K562 (cell line): ENCODE measurements around the gene CABLES1. TPM values are rescaled to one million over a fixed set of nuclear protein-coding genes. Genes with fewer than 3 reads are reported as not detected.

Experiments
- ATAC-seq: fragments of 200-7000 bp; cut with Tn5 transposase; 3 replicates; pipeline ENCODE4 v1.9.1; 2020; ENCODE audit warnings: moderate library complexity
- BruUV-seq: library from RNA; stranded (reverse); fragments of 400-500 nt; replicated peaks from 2 replicates; lab custom pipeline; 2021; lab: Mats Ljungman, UMichigan
- CTCF ChIA-PET: fragments of 300-600 bp; formaldehyde crosslinking; extraction: SDS; loops from one replicate; lab custom pipeline; 2021; ENCODE audit warnings: low intra/inter-chr PET ratio; lab: Yijun Ruan, JAX
- POLR2A ChIA-PET: fragments of 300-600, 350-650 bp; sonication (Branson Sonifier 250); formaldehyde crosslinking; extraction: SDS; loops from one replicate; lab custom pipeline; 2021; ENCODE audit warnings: antibody characterized with exemption, inconsistent platforms; lab: Yijun Ruan, JAX
- DNase-seq, 4 experiments: peaks; one replicate each; pipeline versions ENCODE4 v3.0.0 to v3.0.0-alpha.2; 2011 to 2018; ENCODE audit warnings: low spot score in 3 of 4, mixed read lengths in 3 of 4; ENCODE audit errors: extremely low read depth in 1 of 4
- FAIRE-seq: peaks from 2 replicates; lab custom pipeline; 2011; peaks lifted over from hg19 to GRCh38; lab: Jason Lieb, UNC
- H2AFZ ChIP-seq: 2 replicates; pipeline ENCODE4 v1.6.0; 2011; ENCODE audit warnings: low read depth, low read length, control low read depth, inconsistent platforms
- H3K27ac ChIP-seq: fragments of 200-600 bp; 3 replicates; pipeline ENCODE4 v1.8.0; 2011; ENCODE audit warnings: low read depth, mild to moderate bottlenecking, control low read depth, inconsistent platforms, low read length, moderate library complexity, mixed read lengths; ENCODE audit errors: extremely low read depth
- H3K27me3 ChIP-seq, 2 experiments: fragments of 300-600 bp in 1 of 2; 2 replicates in 1 of 2; 3 replicates in 1 of 2; pipeline versions ENCODE4 v1.6.0 to v1.8.0; 2011; ENCODE audit warnings: inconsistent platforms in 2 of 2, low read length in 2 of 2, mild to moderate bottlenecking in 1 of 2, mixed read lengths in 1 of 2, moderate library complexity in 1 of 2; ENCODE audit not compliant: control insufficient read depth in 2 of 2, insufficient read depth in 2 of 2
- H3K36me3 ChIP-seq: fragments of 300-600 bp; 3 replicates; pipeline ENCODE4 v1.8.0; 2011; ENCODE audit warnings: mild to moderate bottlenecking, low read length, inconsistent platforms; ENCODE audit not compliant: control insufficient read depth, insufficient read depth
- H3K4me1 ChIP-seq, 2 experiments: fragments of 200-600 bp in 1 of 2; replicated peaks in 1 of 2; 2 replicates in 1 of 2; 3 replicates in 1 of 2; pipeline versions ENCODE4 v1.5.1 to v1.8.0; 2011; ENCODE audit warnings: inconsistent platforms in 2 of 2, low read length in 2 of 2, mild to moderate bottlenecking in 1 of 2, mixed read lengths in 1 of 2, moderate library complexity in 1 of 2; ENCODE audit not compliant: control insufficient read depth in 2 of 2, insufficient read depth in 2 of 2
- H3K4me2 ChIP-seq: 2 replicates; pipeline ENCODE4 v1.6.1; 2011; ENCODE audit warnings: low read length, control low read depth, inconsistent platforms, mixed read lengths; ENCODE audit not compliant: insufficient read depth
- H3K4me3 ChIP-seq: fragments of 200-600 bp; sonication (generic), shearing (Covaris generic); 2 replicates; pipeline ENCODE4 v1.5.1; 2016; ENCODE audit warnings: control low read depth, inconsistent platforms
- H3K79me2 ChIP-seq: fragments of 200-600 bp; 3 replicates; pipeline ENCODE4 v1.8.0; 2011; ENCODE audit warnings: low read length, inconsistent platforms; ENCODE audit not compliant: control insufficient read depth, insufficient read depth
- H3K9ac ChIP-seq, 2 experiments: 2 replicates each; pipeline versions ENCODE4 v1.6.0 to v1.6.1; 2011; ENCODE audit warnings: low read depth in 2 of 2, low read length in 2 of 2, control low read depth in 1 of 2, inconsistent platforms in 1 of 2, mild to moderate bottlenecking in 1 of 2, mixed read lengths in 1 of 2; ENCODE audit not compliant: insufficient read depth in 1 of 2
- H3K9me1 ChIP-seq: one replicate; pipeline ENCODE4 v1.6.0; 2011; ENCODE audit warnings: inconsistent platforms, mild to moderate bottlenecking, low read length, moderate library complexity; ENCODE audit not compliant: control insufficient read depth, insufficient read depth
- H3K9me3 ChIP-seq: replicated peaks from 2 replicates; pipeline ENCODE4 v1.5.1; 2011; ENCODE audit warnings: low read depth, low read length, inconsistent platforms; ENCODE audit not compliant: control insufficient read depth, insufficient read depth
- H4K20me1 ChIP-seq: replicated peaks from 2 replicates; pipeline ENCODE4 v1.6.1; 2011; ENCODE audit warnings: low read length, inconsistent platforms, mixed read lengths; ENCODE audit not compliant: control insufficient read depth, insufficient read depth
- CXXC5 ChIP-seq: fragments of 250-450 bp; sonication (Bioruptor Pico); IDR thresholded peaks from 2 replicates; pipeline ENCODE4 v1.8.0; 2022; ENCODE audit warnings: inconsistent platforms, mild to moderate bottlenecking, moderate library complexity
- FOS ChIP-seq: IDR thresholded peaks from 3 replicates; pipeline ENCODE4 v1.6.1; 2011; ENCODE audit not compliant: insufficient read length; ENCODE audit errors: extremely low read depth
- KAT7 ChIP-seq: sonication (generic); formaldehyde crosslinking; IDR thresholded peaks from 2 replicates; pipeline ENCODE4 v1.8.0; 2022; ENCODE audit warnings: missing genetic modification reagents, mild to moderate bottlenecking, borderline replicate concordance
- SREBF1 ChIP-seq: fragments of 150-350 bp; IDR thresholded peaks from 2 replicates; pipeline ENCODE4 v1.6.1; 2014; ENCODE audit warnings: antibody characterized with exemption, low read depth, low read length, borderline replicate concordance
- ZKSCAN8 ChIP-seq: fragments of 200-800 bp; sonication (Bioruptor generic); IDR thresholded peaks from 2 replicates; pipeline ENCODE4 v1.6.1; 2016; ENCODE audit warnings: missing genetic modification characterization, missing compliant biosample characterization
- ZNF561 ChIP-seq: fragments of 450-650 bp; formaldehyde crosslinking; conservative IDR thresholded peaks from 2 replicates; pipeline ENCODE4 v1.4.0; 2020; ENCODE audit warnings: mild to moderate bottlenecking, moderate library complexity
- ZNF717 ChIP-seq: fragments of 250-450 bp; sonication (Bioruptor Pico); IDR thresholded peaks from 2 replicates; pipeline ENCODE4 v1.5.0; 2021
- WGBS: fragments of 100-300 bp; shearing (Covaris generic); methylation state at CpG from one replicate; pipeline ENCODE4 v1.1.6; 2016; ENCODE audit warnings: low coverage, mixed read lengths; ENCODE audit not compliant: insufficient coverage; ENCODE audit errors: missing lambda C conversion rate; 5-methylcytosine and 5-hydroxymethylcytosine counted together
- in situ Hi-C: fragments of 300-500 bp; cut with MboI; formaldehyde crosslinking; loops from 4 replicates; pipeline ENCODE4 v1.15.0; 2018; ENCODE audit warnings: inconsistent platforms, mixed read lengths
- intact Hi-C: fragments of 100-400 bp; cut with micrococcal nuclease; formaldehyde crosslinking; loops from 2 replicates; pipeline ENCODE4 v1.14.2; 2022
- polyA plus RNA-seq, 8 experiments: library from polyadenylated mRNA; depleted of rRNA in 4 of 8; stranded (reverse) in 5 of 8; unstranded in 3 of 8; fragments of >200 nt; fragmentation: Nextera tagmentation in 2 of 8; fragmentation: Illumina TruSeq in 1 of 8; extraction: Ambion mirVana in 2 of 8; extraction: Trizol in 1 of 8; gene quantifications; 2 replicates each; pipeline versions ENCODE4 v1.2.1 to v1.2.3, GENCODE V29; 2011 to 2014; ENCODE audit warnings: inconsistent platforms in 1 of 8, missing spikeins in 1 of 8
- total RNA-seq, 7 experiments: library from RNA; depleted of rRNA in 6 of 7; stranded (reverse); fragments of >200 nt in 6 of 7; fragmentation: Illumina TruSeq in 2 of 7; extraction: Trizol in 2 of 7; gene quantifications; 2 replicates each; pipeline versions ENCODE4 v1.2.1 to v1.2.3, GENCODE V29; 2011 to 2021; ENCODE audit warnings: low replicate concordance in 1 of 7
- TF ChIP-seq, protein P1 (sequence below): fragments of 450-650 bp; formaldehyde crosslinking; IDR thresholded peaks from 2 replicates; pipeline ENCODE4 v1.4.0; 2020; ENCODE audit warnings: mild to moderate bottlenecking, moderate library complexity
- TF ChIP-seq, protein P2 (sequence below): fragments of 200-800 bp; sonication (Bioruptor generic); IDR thresholded peaks from 2 replicates; pipeline ENCODE4 v1.6.1; 2017; ENCODE audit warnings: missing genetic modification characterization, missing compliant biosample characterization
- TF ChIP-seq, protein P3 (sequence below): fragments of 450-650 bp; conservative IDR thresholded peaks from 2 replicates; pipeline ENCODE4 v1.6.1; 2016; ENCODE audit warnings: missing genetic modification characterization, low read depth, mild to moderate bottlenecking, control low read depth, missing compliant biosample characterization

Gene CABLES1
- total and polyA plus RNA-seq, 9 of the 15 experiments (the other 6 are each of a cell fraction or from before 2014, with no cell fraction given) = 0.04 to 0.10 (median 0.06) TPM; not detected in 3

DNA sequence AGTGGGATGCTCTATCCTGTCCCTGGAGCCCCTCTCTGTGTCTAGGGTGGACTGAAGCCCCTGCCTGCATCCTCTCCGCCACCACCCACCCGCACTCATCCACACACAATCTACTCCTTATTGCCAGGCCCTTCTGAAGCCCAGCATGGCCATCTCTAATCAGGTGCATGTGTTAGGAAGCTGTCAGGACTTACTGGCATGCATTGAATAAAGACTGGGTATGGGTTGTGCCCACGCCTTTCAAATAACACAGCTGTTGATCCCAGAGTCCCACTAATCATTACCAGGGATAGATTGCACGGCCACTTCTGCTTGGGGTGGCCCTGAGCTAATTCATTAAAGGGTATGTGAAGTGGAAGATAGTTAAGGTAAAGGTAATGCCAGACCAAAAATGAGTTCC is 88.4 kb downstream of the CABLES1 start:
- intact Hi-C loops = no loop called here
- H3K79me2 ChIP-seq = no peaks in the 10 kb centered on the region
- H3K4me2 ChIP-seq = no peak overlapping the region
- H3K4me3 ChIP-seq = no peak overlapping the region
- ATAC-seq = no peak
- TF ChIP-seq, protein P1, sequence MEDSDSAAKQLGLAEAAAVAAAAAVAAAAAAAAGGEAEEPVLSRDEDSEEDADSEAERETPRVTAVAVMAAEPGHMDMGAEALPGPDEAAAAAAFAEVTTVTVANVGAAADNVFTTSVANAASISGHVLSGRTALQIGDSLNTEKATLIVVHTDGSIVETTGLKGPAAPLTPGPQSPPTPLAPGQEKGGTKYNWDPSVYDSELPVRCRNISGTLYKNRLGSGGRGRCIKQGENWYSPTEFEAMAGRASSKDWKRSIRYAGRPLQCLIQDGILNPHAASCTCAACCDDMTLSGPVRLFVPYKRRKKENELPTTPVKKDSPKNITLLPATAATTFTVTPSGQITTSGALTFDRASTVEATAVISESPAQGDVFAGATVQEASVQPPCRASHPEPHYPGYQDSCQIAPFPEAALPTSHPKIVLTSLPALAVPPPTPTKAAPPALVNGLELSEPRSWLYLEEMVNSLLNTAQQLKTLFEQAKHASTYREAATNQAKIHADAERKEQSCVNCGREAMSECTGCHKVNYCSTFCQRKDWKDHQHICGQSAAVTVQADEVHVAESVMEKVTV (CRISPR knock-in tag) = no peak
- no peak for TF ChIP-seq ZNF717
- no peak for TF ChIP-seq FOS
- TF ChIP-seq, all 486 proteins: peak for 0
- in situ Hi-C loops = no loop called here
- Histone ChIP-seq H3K9me1 (no peaks in the 10 kb centered on the region), H3K36me3 (no peaks in the 10 kb centered on the region), H4K20me1 (no peaks in the 10 kb centered on the region), H2AFZ (no peak overlapping the region), H3K27me3 (peaks cover 40 to 65% of the 10 kb centered on the region in 2 experiments), H3K4me1 (peaks cover 0 to 6% of the 10 kb centered on the region in 2 experiments; a peak in 1 of 5 replicates), H3K9ac (no peak overlapping the region), H3K27ac (no peak overlapping the region), H3K9me3 (no peaks in the 10 kb centered on the region)
- BruUV-seq = no TSS peak
- ChIA-PET POLR2A (interaction anchor here (0.6 to 1.6 kb wide), 2 partner anchors 11 to 74 kb away, joined by 3 to 5 read pairs; no protein-coding TSS in a partner anchor), CTCF (no interaction called here)
- no peak for FAIRE-seq
- WGBS = 1% methylated on average over 4 of the region's 4 CpGs
- DNase-seq = no peak

DNA sequence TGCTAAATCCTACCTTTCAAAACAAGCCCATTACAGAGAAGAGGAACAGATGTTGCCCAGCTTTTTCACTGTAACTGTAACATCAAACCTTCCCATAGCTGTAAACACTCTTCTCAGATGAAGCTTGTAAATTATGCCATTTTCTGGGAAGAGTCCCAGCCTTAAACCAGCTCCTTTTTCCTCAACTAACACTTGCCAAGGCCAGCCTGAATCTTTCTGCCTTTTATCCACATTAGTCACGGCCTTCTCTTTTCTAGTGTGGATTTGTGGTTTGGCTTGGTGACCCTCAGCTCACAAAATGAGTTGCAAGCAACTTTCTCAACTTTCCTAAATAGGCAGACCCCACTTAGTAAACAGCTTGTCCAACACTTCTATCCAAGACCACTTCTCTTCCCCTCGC is 90.2 kb downstream of the CABLES1 start:
- Histone ChIP-seq H3K4me1 (peaks cover 0 to 6% of the 10 kb centered on the region in 2 experiments; a peak in 1 of 5 replicates), H3K4me2 (no peak overlapping the region), H3K27me3 (peaks cover 43 to 54% of the 10 kb centered on the region in 2 experiments), H3K27ac (no peak overlapping the region), H3K9me1 (no peaks in the 10 kb centered on the region), H2AFZ (no peak overlapping the region), H4K20me1 (no peaks in the 10 kb centered on the region), H3K4me3 (no peak overlapping the region), H3K9me3 (no peaks in the 10 kb centered on the region), H3K9ac (no peak overlapping the region), H3K36me3 (no peaks in the 10 kb centered on the region), H3K79me2 (no peaks in the 10 kb centered on the region)
- ChIA-PET CTCF (no interaction called here), POLR2A (interaction anchor here (1.3 kb wide), 1 partner anchor 28 kb away, joined by 3 read pairs; no protein-coding TSS in a partner anchor)
- no peak for FAIRE-seq
- no TSS peak for BruUV-seq
- intact Hi-C loops = no loop called here
- WGBS = 0% methylated on average over 2 of the region's 2 CpGs
- ATAC-seq = no peak
- no peak for TF ChIP-seq ZNF561 (CRISPR knock-in tag)
- TF ChIP-seq KAT7 (CRISPR knock-in tag) = no peak
- TF ChIP-seq, protein P2, sequence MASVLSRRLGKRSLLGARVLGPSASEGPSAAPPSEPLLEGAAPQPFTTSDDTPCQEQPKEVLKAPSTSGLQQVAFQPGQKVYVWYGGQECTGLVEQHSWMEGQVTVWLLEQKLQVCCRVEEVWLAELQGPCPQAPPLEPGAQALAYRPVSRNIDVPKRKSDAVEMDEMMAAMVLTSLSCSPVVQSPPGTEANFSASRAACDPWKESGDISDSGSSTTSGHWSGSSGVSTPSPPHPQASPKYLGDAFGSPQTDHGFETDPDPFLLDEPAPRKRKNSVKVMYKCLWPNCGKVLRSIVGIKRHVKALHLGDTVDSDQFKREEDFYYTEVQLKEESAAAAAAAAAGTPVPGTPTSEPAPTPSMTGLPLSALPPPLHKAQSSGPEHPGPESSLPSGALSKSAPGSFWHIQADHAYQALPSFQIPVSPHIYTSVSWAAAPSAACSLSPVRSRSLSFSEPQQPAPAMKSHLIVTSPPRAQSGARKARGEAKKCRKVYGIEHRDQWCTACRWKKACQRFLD (CRISPR knock-in tag) = no peak
- TF ChIP-seq SREBF1 = no peak
- TF ChIP-seq, protein P3, sequence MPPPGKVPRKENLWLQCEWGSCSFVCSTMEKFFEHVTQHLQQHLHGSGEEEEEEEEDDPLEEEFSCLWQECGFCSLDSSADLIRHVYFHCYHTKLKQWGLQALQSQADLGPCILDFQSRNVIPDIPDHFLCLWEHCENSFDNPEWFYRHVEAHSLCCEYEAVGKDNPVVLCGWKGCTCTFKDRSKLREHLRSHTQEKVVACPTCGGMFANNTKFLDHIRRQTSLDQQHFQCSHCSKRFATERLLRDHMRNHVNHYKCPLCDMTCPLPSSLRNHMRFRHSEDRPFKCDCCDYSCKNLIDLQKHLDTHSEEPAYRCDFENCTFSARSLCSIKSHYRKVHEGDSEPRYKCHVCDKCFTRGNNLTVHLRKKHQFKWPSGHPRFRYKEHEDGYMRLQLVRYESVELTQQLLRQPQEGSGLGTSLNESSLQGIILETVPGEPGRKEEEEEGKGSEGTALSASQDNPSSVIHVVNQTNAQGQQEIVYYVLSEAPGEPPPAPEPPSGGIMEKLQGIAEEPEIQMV = no peak
- TF ChIP-seq CXXC5 (CRISPR knock-in tag) = no peak
- TF ChIP-seq ZKSCAN8 (CRISPR knock-in tag) = no peak
- in situ Hi-C loops = no loop called here
- no peak for DNase-seq
